ENCODE data around the gene MAD1L1. TPM values are rescaled to one million over a fixed set of nuclear protein-coding genes. Genes with fewer than 3 reads are reported as not detected.

Gene MAD1L1
- total RNA-seq, 6 experiments from 2014 or later: 15.1 to 37.4 (median 20.5) TPM

DNA sequence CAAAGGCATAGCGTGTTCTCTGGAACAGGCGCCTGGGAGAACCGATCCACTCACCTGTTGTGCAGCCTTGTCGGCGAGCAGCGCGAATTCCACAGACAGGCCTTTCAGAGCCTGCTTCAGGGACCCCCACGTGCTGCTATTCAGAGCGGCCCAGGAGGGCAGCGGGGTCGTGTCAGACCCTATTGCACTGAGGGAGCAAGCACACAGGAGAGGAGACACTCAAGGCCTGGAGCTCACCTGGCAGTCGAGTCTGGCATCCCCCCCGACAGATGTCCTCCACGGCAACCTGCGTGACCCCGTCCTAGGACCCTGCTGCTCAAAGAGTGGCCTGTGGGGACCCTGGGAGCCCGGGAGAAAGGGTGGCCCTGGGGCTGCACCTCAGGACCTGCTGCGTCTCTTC, 30.4 kb upstream of the MAD1L1 start:
- TF ChIP-seq POLR2A (IDR thresholded peaks at IDR 0.05) (no peak), CTCF (IDR thresholded peaks at IDR 0.05) (no peak)
- 0% methylated on average over 1 of the region's 18 CpGs for WGBS (ENCODE audit: insufficient coverage, low coverage, low lambda C conversion rate, missing lambda C conversion rate)
- H3K4me1 ChIP-seq: no peaks in the 10 kb centered on the region
- DNase-seq (peak in 1 of 3 donors; percentile 47), ATAC-seq (no peak)
- intact Hi-C loops (cut with DNase I): no loop called here
- H3K36me3 ChIP-seq: no peaks in the 10 kb centered on the region
- no peak overlapping the region for H3K27ac ChIP-seq
- no peaks in the 10 kb centered on the region for H3K9me3 ChIP-seq
- no peaks in the 10 kb centered on the region for H3K27me3 ChIP-seq
- no peak overlapping the region for H3K4me3 ChIP-seq

DNA sequence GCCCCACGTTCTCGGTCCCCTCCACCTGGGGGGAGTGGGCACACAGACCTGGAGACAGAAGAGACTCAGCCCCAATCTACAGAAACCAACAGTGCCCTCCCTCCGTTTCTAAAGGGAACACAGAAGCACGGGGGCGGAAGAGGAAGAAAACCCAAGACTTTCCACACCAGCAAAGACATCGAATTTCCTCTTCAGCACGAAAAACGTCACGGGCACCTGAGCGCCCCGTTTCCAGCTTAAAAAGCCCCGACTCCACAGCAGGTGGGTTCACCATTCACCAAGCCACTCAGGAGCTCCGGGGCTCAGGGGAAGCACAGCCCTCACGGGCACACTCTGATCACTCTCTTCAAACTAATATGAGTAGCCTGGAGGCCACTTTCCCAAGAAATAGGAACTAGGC, 28.9 kb upstream of the MAD1L1 start:
- Histone ChIP-seq H3K4me3 (no peak overlapping the region), H3K4me1 (no peaks in the 10 kb centered on the region), H3K27ac (peak overlapping the region in 1 of 3 donors; percentile 27), H3K36me3 (peaks cover 0 to 9% (median 0%) of the 10 kb centered on the region in 4 donors), H3K27me3 (no peaks in the 10 kb centered on the region), H3K9me3 (no peaks in the 10 kb centered on the region)
- 50% methylated on average over 2 of the region's 14 CpGs for WGBS (ENCODE audit: insufficient coverage, low coverage, low lambda C conversion rate, missing lambda C conversion rate)
- TF ChIP-seq POLR2A (IDR thresholded peaks at IDR 0.05) (no peak), CTCF (IDR thresholded peaks at IDR 0.05) (no peak)
- DNase-seq (peak in 1 of 3 donors; percentile 54), ATAC-seq (peak; percentile 13 to 62 (median 42))
- intact Hi-C loops (cut with DNase I): no loop called here

GRCh38 chr7:2260820-2261219, 28.1 kb upstream of the MAD1L1 start:
- WGBS (ENCODE audit: insufficient coverage, low coverage, low lambda C conversion rate, missing lambda C conversion rate): 100% methylated on average over 2 of the region's 5 CpGs
- Histone ChIP-seq H3K27ac (no peak overlapping the region), H3K4me3 (no peak overlapping the region), H3K4me1 (no peaks in the 10 kb centered on the region), H3K9me3 (no peaks in the 10 kb centered on the region), H3K27me3 (no peaks in the 10 kb centered on the region), H3K36me3 (peaks cover 0 to 14% (median 0%) of the 10 kb centered on the region in 4 donors)
- DNase-seq (peak in 1 of 3 donors; percentile 45), ATAC-seq (no peak)
- intact Hi-C loops (cut with DNase I): no loop called here
- TF ChIP-seq POLR2A (IDR thresholded peaks at IDR 0.05) (no peak), CTCF (IDR thresholded peaks at IDR 0.05) (no peak)

- intact Hi-C loops (cut with DNase I): no loop called here
- no peak for DNase-seq
- WGBS (ENCODE audit: insufficient coverage, low coverage, low lambda C conversion rate, missing lambda C conversion rate): 84% methylated on average over 7 of the region's 9 CpGs
- Histone ChIP-seq H3K36me3 (peaks cover 0 to 18% (median 0%) of the 10 kb centered on the region in 4 donors), H3K4me3 (no peak overlapping the region), H3K9me3 (no peaks in the 10 kb centered on the region), H3K27me3 (no peaks in the 10 kb centered on the region), H3K27ac (no peak overlapping the region), H3K4me1 (no peaks in the 10 kb centered on the region)
- no peak for ATAC-seq
- no peak for TF ChIP-seq CTCF (IDR thresholded peaks at IDR 0.05)
Observed at GRCh38 chr7:2259480-2259879, 26.7 kb upstream of the MAD1L1 start.
